ENCODE data around the gene DTWD1. TPM values are rescaled to one million over a fixed set of nuclear protein-coding genes. Genes with fewer than 3 reads are reported as not detected.

Gene DTWD1
- total and polyA plus RNA-seq, 9 of the 15 experiments (the other 6 are each of a cell fraction or from before 2014, with no cell fraction given): 23.1 to 76.4 (median 36.5) TPM

DNA sequence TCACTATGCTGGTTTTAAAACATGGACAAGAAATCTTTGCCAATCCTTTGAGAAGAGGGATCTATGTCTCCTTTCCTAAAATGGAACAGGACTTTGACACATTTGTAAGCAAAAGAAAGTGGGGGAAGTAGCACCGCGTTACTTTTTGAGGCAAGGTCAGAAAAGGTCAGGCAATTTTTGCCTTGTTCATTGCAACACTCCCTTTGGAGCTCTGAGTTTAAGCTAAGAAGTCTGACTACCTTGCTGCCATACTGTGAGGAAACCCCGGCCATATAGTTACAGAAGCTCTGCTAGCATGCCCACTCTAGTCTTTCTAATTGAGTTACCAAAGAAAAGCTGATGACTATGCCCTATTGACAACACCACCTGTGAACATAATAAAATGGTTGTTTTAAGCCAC, 1.6 kb upstream of the DTWD1 start (continued):
- TF ChIP-seq, protein P1, sequence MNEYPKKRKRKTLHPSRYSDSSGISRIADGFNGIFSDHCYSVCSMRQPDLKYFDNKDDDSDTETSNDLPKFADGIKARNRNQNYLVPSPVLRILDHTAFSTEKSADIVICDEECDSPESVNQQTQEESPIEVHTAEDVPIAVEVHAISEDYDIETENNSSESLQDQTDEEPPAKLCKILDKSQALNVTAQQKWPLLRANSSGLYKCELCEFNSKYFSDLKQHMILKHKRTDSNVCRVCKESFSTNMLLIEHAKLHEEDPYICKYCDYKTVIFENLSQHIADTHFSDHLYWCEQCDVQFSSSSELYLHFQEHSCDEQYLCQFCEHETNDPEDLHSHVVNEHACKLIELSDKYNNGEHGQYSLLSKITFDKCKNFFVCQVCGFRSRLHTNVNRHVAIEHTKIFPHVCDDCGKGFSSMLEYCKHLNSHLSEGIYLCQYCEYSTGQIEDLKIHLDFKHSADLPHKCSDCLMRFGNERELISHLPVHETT (CRISPR knock-in tag; conservative IDR thresholded peaks at IDR 0.05 in 1 of 2, IDR thresholded peaks at IDR 0.05 in 1 of 2): 0 out of 4 replicates have a peak, but pooled peaks of 1 of the 2 experiments have one; percentile 12
- TF ChIP-seq L3MBTL2 (IDR thresholded peaks at IDR 0.05) (0 out of 2 replicates have a peak, but pooled peaks have one; percentile 39), ZNF584 (CRISPR knock-in tag; IDR thresholded peaks at IDR 0.05; ENCODE audit: low read depth) (0 out of 2 replicates have a peak, but pooled peaks have one; percentile 29), NR2C2 (CRISPR knock-in tag; IDR thresholded peaks at IDR 0.05) (no peak), NR2C2 (tag; IDR thresholded peaks at IDR 0.05) (peak; percentile 63), SMAD4 (CRISPR knock-in tag; conservative IDR thresholded peaks at IDR 0.05) (0 out of 2 replicates have a peak, but pooled peaks have one; percentile 34), ZKSCAN1 (IDR thresholded peaks at IDR 0.05; ENCODE audit: low read depth, low read length) (peak; percentile 40; the same call in 1 of the 2 replicates), YY1 (IDR thresholded peaks at IDR 0.05; ENCODE audit: borderline replicate concordance in 1 of 3, control insufficient read depth in 1 of 3, extremely low read depth in 1 of 3, insufficient read depth in 3 of 3, insufficient read length in 1 of 3, insufficient replicate concordance in 2 of 3, low read depth in 1 of 3, low read length in 2 of 3) (peak in 1 of 3 experiments; percentile 63), KAT7 (CRISPR knock-in tag; IDR thresholded peaks at IDR 0.05; ENCODE audit: borderline replicate concordance) (no peak), ZFX (CRISPR knock-in tag; IDR thresholded peaks at IDR 0.05) (no peak)
- TF ChIP-seq, protein P2, sequence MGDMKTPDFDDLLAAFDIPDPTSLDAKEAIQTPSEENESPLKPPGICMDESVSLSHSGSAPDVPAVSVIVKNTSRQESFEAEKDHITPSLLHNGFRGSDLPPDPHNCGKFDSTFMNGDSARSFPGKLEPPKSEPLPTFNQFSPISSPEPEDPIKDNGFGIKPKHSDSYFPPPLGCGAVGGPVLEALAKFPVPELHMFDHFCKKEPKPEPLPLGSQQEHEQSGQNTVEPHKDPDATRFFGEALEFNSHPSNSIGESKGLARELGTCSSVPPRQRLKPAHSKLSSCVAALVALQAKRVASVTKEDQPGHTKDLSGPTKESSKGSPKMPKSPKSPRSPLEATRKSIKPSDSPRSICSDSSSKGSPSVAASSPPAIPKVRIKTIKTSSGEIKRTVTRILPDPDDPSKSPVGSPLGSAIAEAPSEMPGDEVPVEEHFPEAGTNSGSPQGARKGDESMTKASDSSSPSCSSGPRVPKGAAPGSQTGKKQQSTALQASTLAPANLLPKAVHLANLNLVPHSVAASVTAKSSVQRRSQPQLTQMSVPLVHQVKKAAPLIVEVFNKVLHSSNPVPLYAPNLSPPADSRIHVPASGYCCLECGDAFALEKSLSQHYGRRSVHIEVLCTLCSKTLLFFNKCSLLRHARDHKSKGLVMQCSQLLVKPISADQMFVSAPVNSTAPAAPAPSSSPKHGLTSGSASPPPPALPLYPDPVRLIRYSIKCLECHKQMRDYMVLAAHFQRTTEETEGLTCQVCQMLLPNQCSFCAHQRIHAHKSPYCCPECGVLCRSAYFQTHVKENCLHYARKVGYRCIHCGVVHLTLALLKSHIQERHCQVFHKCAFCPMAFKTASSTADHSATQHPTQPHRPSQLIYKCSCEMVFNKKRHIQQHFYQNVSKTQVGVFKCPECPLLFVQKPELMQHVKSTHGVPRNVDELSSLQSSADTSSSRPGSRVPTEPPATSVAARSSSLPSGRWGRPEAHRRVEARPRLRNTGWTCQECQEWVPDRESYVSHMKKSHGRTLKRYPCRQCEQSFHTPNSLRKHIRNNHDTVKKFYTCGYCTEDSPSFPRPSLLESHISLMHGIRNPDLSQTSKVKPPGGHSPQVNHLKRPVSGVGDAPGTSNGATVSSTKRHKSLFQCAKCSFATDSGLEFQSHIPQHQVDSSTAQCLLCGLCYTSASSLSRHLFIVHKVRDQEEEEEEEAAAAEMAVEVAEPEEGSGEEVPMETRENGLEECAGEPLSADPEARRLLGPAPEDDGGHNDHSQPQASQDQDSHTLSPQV (IDR thresholded peaks at IDR 0.05): peak; percentile 65
- TF ChIP-seq, protein P3, sequence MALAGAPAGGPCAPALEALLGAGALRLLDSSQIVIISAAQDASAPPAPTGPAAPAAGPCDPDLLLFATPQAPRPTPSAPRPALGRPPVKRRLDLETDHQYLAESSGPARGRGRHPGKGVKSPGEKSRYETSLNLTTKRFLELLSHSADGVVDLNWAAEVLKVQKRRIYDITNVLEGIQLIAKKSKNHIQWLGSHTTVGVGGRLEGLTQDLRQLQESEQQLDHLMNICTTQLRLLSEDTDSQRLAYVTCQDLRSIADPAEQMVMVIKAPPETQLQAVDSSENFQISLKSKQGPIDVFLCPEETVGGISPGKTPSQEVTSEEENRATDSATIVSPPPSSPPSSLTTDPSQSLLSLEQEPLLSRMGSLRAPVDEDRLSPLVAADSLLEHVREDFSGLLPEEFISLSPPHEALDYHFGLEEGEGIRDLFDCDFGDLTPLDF (CRISPR knock-in tag; IDR thresholded peaks at IDR 0.05): no peak
- TF ChIP-seq, protein P4, sequence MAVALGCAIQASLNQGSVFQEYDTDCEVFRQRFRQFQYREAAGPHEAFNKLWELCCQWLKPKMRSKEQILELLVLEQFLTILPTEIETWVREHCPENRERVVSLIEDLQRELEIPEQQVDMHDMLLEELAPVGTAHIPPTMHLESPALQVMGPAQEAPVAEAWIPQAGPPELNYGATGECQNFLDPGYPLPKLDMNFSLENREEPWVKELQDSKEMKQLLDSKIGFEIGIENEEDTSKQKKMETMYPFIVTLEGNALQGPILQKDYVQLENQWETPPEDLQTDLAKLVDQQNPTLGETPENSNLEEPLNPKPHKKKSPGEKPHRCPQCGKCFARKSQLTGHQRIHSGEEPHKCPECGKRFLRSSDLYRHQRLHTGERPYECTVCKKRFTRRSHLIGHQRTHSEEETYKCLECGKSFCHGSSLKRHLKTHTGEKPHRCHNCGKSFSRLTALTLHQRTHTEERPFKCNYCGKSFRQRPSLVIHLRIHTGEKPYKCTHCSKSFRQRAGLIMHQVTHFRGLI (CRISPR knock-in tag; IDR thresholded peaks at IDR 0.05): no peak
- TF ChIP-seq, protein P5, sequence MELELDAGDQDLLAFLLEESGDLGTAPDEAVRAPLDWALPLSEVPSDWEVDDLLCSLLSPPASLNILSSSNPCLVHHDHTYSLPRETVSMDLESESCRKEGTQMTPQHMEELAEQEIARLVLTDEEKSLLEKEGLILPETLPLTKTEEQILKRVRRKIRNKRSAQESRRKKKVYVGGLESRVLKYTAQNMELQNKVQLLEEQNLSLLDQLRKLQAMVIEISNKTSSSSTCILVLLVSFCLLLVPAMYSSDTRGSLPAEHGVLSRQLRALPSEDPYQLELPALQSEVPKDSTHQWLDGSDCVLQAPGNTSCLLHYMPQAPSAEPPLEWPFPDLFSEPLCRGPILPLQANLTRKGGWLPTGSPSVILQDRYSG (tag; conservative IDR thresholded peaks at IDR 0.05; ENCODE audit: low read depth): 0 out of 2 replicates have a peak, but pooled peaks have one; percentile 19
